ENCODE results near the gene SKI.
"Not testable (repeated sequence)": the region's sequence is repeated elsewhere in the genome, so short reads cannot be mapped to it uniquely, and the experiment has no call there.

The SKI gene

DNA sequence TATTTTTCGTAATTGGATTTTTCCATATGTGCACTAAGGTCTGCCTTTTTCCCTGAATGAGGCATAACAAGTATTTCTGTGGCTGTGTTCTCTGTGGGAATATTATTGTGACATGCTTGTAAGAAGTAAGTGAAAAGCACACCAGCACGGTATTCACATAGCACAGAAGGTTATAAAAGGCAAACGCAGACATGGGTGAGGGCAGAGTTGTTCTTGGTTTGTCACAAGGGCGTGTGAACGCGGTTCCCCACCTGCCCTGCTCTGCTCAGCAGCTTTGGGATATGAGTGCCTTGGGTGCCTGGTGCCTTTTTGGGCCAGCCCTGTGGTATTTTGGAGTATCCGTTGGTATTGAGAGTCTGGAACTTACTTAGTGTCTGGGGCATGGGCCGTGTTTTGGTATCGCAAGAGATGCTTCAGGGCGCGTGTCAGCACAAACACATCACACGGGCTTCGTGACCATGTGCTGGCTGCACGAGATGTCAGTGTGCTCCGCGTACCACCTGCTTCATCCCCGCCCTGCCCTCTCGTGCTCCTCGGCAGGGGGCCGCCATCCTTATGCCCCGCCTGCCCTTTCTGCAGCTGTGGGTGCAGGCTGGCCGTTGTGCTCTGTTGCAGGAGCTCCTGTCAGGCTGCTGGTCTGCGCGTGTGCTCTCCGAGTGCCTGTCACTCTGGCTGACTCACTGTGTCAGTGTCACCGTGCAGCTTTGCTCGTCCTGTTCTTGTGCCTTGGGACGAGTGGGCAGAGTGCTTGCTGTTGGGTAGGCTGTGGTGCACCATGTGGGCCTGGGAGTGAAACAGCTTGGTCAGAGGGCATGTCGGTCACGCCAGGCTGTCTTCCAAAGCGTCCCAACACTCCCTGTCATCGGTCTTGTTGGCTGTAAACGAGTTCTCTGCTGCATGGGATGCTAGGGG is 15.0 kb downstream of the SKI start:
- no peak for DNase-seq (ENCODE audit: low read depth)

DNA sequence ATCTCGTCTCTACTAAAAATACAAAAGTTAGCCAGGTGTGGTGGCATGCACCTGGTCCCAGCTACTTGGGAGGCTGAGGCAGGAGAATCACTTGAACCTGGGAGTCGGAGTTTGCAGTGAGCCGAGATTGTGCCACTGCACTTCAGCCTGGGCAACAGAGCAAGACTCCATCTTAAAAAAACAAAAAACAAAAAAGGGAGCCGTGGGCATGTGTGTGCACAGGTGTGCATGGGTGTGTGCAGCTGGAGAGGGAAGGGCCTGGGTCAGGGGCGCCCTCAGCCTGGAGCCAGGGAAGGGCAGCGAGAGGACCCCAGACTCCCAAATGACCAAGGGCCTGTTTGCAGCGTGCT is 18.9 kb downstream of the SKI start:
- not testable (repeated sequence) for DNase-seq (ENCODE audit: low read depth)

DNA sequence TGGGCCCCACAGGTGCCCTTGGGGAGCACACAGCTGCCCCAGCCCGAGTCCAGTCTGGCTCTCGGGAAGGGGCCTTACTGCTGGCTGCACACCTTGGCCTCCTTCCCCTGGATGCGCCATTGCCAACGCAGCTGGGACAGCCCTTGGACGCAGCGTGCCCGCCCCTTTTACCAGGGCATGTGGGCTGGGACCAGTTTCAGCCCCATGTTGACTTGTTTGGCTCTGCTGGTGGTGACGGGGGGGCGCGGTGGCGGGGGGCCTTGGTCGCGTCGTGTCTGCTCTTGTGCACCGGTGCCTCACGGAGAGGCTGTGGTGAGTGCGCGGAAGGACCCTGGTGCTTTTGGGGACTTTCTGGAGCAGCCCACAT is 19.6 kb downstream of the SKI start:
- DNase-seq (ENCODE audit: low read depth) = no peak

DNA sequence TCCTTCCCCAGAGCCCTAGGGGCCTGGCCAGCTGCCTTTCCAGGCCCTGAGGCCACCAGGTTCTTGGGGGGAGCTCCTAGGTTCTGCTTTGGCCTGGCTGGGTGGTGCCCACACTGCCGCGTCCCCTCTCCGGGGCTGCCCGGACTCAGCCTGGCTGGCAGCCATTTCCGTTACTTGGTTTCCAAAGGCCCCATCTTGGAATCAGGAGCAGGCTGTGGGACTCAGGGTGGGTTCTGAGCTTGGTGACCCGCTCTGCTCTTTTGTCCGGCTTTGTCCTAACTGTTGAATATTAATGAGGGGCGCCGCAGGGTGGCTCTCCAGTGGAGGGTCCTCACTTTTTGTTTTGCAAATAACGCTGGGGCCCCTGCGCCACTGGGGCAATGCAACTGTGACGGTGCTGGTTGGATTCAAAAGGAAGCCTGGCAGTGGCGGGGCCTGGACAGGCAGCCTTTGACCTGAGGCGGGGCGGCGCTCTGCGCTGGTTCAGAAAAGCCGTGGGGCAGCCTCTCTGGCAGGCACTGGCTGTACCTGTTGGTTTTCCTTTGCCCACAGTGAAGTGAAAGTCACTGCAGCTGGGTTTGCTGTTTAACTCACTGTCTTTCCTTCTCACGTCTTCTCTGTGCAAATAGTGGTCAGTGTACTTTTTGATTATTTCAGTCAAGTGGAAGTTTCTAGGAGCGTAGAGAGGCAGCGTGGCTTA is 20.2 kb downstream of the SKI start:
- DNase-seq (ENCODE audit: low read depth) = no peak

DNA sequence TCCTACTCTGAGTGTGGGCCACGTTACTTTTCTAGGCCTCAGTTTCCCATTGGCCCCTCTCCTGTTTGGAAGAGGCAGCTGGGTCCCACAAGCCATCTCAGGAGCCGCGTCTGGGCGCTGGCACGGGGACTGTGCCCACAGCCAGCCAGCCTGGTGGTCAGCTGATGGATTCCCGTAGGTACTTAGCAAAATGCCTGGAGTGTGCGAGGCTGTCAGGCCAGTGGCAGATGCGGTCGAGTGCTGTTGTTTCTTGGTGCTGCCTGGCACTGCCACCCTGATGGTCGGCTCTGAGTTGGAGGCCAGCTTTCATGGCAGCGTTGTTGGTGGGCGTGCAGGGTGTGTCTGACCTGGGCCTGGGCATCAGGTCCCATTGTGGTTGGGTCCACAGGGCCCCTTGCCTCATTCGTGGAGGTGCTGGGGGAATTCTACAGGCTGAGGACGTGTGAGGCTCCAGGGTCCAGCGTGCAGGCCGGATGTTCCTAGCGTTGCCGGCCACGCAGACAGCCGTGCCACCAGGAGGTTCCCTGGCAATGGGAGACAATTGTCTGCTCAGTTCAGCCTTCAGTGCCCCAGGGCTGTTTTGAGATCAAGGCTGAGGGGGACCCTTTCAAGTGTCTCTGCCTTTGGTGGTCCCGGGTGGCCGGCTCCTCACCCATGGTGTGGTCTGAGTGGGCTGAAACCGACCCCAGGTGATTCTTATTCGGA is 20.9 kb downstream of the SKI start:
- DNase-seq (ENCODE audit: low read depth) = no peak

DNA sequence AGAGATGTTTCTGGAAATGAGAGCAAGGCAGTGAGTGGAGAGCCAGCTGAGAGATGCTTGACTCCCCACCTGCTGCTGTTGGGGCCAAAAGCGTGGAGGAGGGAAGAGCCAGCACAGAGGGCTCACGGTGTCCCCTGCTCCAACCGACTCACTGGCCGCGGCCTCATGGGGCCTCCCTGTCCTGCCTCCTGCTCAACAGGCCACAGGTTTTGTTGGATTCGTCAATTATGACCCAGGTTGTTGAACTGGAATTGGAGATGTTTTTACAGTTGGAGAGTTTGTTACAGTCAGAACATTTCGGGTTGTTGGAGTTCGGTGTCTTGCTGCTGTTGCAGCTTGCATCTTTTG is 21.4 kb downstream of the SKI start:
- DNase-seq (ENCODE audit: low read depth) = no peak

DNA sequence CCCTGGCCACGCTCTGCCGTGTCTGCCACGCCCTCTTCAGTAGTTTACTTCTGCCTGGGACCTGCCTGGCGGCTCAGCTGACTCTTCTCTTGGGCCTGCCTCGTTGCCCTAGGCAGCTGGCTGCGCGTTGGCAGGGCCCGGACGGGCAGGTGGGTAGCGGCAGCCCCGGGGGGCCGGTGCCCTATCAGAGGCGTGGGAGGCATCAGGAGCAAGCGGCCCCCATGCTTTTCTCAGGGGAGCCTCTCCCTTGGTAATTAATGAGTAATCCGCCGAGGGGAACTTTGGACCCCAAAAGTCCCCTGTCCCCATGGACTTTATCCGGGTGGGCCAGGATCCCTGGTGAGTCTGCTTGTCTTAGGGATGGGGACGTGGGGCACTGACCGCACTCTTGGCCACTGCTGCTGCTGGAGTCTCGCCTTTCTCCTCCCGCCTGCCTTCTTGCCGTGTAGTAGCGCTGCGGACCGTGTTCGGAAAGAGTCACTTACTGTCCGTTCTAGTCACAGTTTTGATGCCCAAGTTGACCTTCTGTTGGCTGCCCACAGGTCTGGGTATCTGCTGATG is 22.7 kb downstream of the SKI start:
- no peak for DNase-seq (ENCODE audit: low read depth)

DNA sequence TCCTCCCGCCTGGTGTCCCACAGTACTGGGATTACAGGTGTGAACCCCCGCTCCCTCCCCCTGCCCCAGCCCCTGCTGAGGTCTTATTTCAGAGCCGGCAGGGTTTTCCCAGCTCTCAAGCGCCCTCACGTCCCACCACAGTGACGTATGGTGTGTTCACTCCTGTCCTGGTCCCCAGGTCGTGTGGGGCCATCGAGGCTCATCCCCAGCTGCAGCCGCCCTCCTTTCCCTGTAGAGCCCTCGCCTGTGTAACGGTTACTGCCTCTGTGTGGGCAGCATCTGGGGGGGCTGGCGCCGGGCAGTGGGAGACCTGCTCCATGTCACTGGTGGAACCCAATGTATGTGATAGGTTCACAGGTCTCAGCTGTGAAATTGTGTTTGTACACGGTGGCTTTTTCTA is 23.2 kb downstream of the SKI start:
- DNase-seq (ENCODE audit: low read depth) = no peak

DNA sequence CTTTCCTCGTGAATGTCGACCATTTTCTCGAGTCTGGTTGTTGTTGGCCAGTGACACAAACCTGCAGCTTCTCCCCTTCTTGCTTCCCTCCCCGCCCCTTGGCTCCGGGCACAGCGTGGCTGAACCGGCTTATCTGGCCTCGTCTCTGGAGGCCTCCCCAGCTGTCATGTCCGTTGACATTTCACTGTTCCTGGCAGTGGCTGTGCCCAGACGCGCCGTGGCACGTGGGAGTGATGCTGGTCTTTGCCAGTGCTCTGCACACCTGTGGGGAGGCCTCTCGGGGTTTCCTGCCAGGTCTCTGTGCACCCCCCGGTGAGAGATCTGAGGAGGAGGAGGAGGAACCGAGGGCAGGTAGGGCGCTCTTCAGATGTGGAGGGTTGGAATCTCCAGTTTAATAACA is 23.7 kb downstream of the SKI start:
- DNase-seq (ENCODE audit: low read depth) = no peak

DNA sequence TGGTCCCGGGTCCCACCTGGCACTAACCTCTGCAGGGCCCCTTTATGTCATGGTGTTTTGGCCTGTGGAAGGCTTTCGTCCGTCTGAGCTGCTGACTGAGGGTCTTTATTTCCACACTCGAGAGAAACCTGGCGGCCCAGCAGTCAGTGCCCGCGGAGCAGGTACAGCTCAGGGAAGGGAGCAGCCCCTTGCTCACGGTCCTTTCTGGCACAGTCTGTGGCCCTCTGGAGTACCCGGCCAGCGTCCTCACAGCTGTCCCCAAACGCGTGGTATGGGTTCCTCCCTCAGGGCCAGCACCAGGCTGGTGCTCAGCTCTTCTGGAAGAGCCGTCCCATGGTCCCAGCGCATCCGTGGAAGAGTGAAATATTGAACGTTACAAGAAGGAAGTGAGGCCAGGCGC is 24.3 kb downstream of the SKI start:
- no peak for DNase-seq (ENCODE audit: low read depth)

DNA sequence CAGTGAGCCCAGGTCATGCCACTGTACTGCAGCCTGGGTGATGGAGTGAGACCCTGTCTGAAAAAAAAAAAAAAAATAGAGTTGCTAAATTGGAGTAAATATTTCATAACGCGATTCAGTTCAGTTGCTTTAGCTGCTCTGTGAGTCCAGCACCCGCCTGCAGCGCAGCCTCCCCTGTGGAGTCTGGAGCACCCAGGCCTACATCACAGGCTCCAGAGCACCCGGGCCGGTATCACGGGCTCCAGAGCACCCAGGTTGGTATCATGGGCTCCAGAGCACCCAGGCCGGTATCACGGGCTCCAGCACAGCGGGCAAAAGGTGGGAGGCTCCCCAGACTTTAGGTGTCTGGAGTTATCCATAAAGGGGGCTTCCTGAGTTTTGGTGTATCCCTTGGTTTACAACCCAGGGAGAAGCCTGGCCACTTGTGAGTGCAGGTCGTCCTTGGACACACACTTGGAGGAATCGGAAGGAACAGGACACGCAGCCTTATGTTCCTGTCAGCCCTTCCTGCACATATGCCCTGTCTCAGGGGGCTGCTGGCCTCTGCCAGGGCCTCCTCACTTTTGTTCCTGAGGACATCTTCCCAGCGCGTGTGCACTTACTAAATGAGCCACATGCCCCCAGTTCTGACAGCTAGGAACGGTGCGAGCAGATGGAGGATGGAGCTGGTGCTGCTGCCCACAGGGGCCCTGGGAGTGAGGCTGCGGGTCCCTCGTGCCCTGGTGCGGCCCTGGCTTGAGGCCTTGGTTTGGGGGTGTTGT is 25.1 kb downstream of the SKI start:
- DNase-seq (ENCODE audit: low read depth) = no peak

DNA sequence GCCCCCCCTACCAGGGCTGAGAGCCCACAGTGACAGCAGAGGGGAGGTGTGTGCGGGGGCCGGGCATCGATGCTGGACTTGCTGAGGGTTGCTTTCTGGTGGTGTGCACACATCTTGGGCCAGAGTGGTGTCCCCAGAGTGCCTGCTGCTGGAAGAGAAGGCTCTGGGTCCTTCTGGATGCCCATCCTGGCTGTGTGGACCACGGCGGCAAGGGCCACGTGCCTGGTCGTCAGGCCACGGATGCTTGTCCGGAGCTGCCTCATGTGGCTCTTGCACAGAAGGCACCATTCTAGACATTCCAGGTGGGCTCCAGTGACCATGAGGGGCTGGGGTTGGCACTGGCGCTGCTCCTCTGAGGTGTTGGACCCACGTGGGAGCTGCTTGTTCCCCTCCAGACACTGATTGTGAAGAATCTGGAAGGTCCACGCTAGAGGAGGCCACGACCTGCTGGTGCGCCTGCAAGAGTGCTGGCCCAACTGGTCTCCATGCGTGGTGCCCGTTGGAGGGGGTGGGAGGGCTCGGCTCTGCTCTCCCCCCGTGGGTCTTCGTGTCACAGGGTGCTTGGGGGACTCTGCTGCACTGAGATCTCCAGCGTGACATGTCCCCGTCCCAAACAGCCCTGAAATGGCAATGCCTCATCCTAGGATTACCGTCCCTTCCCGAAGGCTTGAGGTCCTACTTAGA is 25.8 kb downstream of the SKI start:
- no peak for DNase-seq (ENCODE audit: low read depth)

DNA sequence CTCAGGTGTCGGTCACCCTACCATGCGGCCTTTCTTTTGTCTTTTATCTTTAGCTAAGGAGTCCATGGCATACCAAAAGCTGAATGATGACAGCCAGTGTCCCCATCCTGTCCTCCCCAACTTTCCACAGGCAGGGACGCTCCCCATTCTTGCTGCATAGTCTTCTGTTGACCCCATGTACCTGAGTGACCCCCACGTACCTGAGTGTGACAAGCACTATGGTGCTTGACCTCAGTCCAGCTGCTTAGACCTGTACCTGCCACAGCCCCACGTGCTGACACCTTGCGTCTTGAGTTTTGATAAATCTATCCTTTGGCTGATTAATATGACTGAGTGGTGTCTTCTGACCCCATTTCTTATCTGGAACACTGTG is 26.9 kb downstream of the SKI start:
- no peak for DNase-seq (ENCODE audit: low read depth)

DNA sequence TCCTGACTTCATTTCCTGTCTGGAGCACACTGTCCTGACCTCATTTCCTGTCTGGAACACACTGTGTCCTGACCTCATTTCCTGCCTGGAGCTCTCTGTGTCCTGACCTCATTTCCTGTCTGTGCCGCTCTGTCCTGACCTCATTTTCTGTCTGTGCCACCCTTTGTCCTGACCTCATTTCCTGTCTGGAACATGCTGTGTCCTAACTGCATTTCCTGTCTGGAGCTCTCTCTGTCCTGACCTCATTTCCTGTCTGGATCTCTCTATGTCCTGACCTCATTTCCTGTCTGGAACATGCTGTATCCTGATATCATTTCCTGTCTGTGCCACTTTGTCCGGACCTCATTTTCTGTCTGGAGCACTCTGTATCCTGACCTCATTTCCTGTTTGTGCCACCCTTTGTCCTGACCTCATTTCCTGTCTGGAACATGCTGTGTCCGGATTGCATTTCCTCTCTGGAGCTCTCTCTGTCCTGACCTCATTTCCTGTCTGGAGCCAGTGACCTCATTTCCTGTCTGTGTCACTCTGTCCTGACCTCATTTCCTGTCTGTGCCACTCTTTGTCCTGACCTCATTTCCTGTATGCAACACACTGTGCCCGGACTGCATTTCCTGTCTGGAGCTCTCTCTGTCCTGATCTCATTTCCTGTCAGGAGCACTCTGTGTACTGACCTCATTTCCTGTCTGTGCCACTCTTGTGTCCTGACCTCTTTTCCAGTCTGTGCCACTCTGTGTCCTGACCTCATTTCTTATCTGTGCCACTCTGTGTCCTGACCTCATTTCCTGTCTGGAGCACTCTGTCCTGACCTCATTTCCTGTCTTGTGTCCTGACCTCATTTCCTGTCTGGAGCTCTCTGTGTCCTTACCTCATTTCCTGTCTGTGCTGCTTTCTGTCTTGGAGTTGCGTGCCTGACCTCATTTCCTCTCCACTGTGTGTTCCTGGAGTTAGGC is 27.6 kb downstream of the SKI start:
- DNase-seq (ENCODE audit: low read depth) = peak; percentile 58

DNA sequence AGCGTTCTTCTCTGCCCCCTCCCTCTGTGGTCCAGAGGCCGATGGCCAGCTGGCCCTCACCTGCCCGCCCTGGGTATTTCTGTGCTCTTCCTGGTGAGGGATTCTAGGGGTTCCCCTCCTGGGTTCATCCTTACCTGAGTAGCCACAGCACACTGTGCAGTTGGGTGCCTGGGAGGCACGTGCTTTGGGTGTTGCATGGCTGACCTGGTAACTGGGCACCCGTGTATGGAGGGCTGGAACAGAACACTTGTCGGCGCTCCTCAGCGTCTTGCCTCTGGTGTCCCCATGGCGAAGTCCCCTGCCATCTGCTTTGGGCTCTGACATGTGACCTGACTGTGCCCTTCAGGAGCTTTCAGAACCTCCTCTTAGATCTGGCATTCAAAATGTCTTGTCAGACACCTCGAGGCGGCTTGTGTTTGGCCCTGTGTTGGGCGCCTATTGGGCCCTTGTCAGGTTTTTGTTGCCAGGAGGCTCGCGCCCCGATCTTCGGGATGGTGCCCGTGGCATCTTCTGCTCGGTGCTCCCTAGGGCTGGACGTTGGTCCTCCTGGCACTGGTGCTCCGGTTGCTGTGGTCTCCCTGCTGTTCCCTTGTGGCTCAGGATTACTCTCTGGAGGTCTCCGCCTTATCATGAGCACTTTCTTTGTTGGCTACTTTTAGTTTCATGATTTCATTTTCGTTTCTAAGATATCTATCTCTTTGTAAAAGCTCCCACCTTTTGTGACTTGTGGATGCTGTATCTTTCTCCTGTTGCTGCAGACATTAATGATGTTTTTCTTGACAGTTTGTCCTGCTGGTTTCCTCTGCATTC is 28.5 kb downstream of the SKI start:
- DNase-seq (ENCODE audit: low read depth) = no peak

DNA sequence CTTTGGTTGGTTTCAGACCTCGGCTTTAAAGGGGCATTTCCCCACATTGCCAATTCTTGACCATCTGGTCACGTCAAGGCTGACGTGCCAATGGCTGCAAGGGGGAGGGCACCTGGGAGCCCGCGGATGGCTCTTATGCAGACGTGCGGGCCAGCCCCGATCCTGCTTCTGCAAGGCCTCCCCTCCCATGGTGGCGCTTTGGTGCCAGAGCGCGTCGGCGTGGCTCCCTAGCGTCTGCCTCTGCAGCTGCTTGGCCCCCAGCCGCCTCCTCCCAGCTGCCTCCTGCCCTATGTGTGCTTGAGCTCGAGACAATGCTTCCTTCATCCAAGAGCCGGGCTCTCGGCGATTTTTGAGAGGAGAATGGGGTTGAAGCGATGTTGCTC is 29.1 kb downstream of the SKI start:
- no peak for DNase-seq (ENCODE audit: low read depth)

DNA sequence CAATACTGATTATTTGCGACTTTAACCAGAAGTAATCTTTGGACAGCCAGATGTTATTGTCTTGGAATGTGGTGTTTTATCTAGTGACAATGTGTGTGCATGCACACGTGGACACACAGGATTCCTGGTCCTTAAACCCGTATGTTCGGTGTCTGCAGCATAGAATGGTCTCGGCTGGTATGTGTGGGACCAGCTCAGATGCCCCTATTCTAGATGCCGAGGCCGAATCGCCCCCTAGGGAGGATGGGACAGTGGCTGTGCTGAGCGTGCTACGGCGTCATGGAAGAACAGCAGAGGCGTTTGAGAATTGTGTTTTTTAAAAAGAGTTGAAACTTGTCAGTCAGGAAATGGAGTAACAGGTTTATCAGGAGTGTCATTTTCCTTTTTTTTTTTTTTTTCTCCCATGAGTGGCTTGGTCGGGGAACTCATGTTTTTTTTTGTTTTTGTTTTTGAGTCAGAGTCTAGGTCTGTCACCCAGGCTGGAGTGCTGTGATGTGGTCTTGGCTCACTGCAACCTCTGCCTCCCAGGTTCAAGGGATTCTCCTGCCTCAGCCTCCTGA is 30.1 kb downstream of the SKI start:
- no peak for DNase-seq (ENCODE audit: low read depth)

DNA sequence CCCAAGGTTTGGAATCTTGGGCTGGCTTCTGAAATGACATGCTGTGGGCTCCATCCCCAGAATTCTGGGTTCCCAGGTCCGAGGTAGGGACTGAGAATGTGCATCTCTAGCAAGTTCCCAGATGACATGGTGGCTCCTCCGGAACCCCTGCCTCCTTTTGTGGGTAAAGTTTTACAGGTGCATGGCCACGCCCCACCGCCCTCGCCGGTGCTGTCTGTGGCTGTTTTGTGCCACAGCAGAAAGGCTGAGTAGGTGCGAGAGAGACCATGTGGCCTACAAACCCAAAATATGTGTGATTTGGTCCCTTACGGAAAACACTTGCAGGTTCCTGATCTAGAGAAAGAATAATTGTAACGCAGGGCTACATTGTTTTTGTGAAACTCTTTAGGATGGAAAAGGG is 30.9 kb downstream of the SKI start:
- DNase-seq (ENCODE audit: low read depth) = peak; percentile 52

DNA sequence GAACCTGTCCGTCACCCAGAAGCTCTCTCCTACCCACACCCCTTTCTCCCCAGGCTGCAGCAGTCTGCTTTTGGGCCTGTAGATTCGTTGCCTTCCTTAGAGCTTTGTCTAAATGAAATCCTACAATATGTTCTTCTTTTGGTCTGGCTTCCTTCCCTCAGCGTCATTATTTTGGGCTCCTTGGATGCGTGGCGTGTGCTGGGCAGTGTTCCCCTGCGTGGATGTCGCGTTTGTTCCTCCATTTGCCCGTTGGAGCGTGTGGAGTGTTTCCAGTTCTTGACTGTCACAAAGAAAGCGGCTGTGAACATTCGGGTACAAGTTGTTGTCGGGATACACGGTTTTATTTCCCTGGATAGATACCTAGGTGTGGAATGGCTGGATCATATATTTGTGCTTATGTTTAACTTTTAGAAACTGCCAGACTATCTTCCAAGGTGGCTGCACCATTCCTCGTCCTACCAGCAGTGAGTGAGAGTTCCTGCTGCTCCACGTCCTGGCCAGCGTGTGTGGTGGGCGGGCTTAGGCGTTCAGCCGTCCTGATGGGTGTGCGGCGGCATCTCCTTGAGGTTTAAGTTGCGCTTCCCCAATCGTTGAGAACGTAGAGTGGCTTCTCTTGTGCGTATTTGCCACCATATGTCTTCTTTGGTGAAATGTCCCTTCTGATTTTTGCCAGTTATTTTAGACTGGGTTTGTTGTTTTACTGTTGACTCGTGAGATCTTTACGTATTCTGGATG is 31.7 kb downstream of the SKI start:
- DNase-seq (ENCODE audit: low read depth) = no peak

Data from activated T-helper 9 cell treated with anti-CD3 and anti-CD28 coated beads, Interleukin-2, amount 50 U/mL, for 16 hours (primary cell).